ENCODE data around the gene HNMT.
"Not testable (repeated sequence)": the region's sequence is repeated elsewhere in the genome, so short reads cannot be mapped to it uniquely, and the experiment has no call there.

Gene HNMT

GRCh38 chr2:137977790-137978189 is 13.5 kb downstream of the HNMT start:
- DNase-seq, result no peak

- no peak for DNase-seq
These were observed 16.2 kb downstream of the HNMT start for GRCh38 chr2:137980459-137980858.

GRCh38 chr2:137981112-137981656 is 16.9 kb downstream of the HNMT start:
- DNase-seq, result no peak

GRCh38 chr2:137983581-137983980 is 19.3 kb downstream of the HNMT start:
- DNase-seq, result no peak

GRCh38 chr2:137986268-137986667 is 22.0 kb downstream of the HNMT start:
- no peak for DNase-seq

- DNase-seq, result no peak
These were observed 22.7 kb downstream of the HNMT start for GRCh38 chr2:137987011-137987410.

GRCh38 chr2:137991078-137991477 is 26.8 kb downstream of the HNMT start:
- no peak for DNase-seq

- no peak for DNase-seq
These were observed 27.9 kb downstream of the HNMT start for GRCh38 chr2:137992039-137992646.

- DNase-seq, result not testable (repeated sequence)
These were observed 29.6 kb downstream of the HNMT start for GRCh38 chr2:137993715-137994476.

GRCh38 chr2:137995368-137995767 is 31.1 kb downstream of the HNMT start:
- not testable (repeated sequence) for DNase-seq

- not testable (repeated sequence) for DNase-seq
These were observed 31.9 kb downstream of the HNMT start for GRCh38 chr2:137996158-137996557.

- DNase-seq, result no peak
These were observed 33.5 kb downstream of the HNMT start for GRCh38 chr2:137997733-137998132.

GRCh38 chr2:137998503-137998902 is 34.2 kb downstream of the HNMT start:
- DNase-seq, result no peak

- no peak for DNase-seq
These were observed 35.0 kb downstream of the HNMT start for GRCh38 chr2:137999273-137999672.

- no peak for DNase-seq
These were observed 35.7 kb downstream of the HNMT start for GRCh38 chr2:138000009-138000408.

GRCh38 chr2:138000796-138001195 is 36.5 kb downstream of the HNMT start:
- no peak for DNase-seq

GRCh38 chr2:138003411-138003810 is 39.1 kb downstream of the HNMT start:
- no peak for DNase-seq

GRCh38 chr2:138007431-138007830 is 43.2 kb downstream of the HNMT start:
- no peak for DNase-seq

GRCh38 chr2:138009622-138010021 is 45.3 kb downstream of the HNMT start:
- DNase-seq, result no peak

GRCh38 chr2:138010890-138011289 is 46.6 kb downstream of the HNMT start:
- DNase-seq, result no peak

- DNase-seq, result no peak
These were observed 47.8 kb downstream of the HNMT start for GRCh38 chr2:138012082-138012481.

GRCh38 chr2:138012968-138013367 is 48.7 kb downstream of the HNMT start:
- no peak for DNase-seq

- DNase-seq, result no peak
These were observed 49.4 kb downstream of the HNMT start for GRCh38 chr2:138013639-138014038.

- DNase-seq, result no peak
These were observed 51.2 kb downstream of the HNMT start for GRCh38 chr2:138015494-138015893.
